ENCODE data around the gene FHOD3.

The FHOD3 gene

GRCh38 chr18:36387310-36387709 lies 89.8 kb downstream of the FHOD3 start:
- DNase-seq = no peak

GRCh38 chr18:36388310-36388709 lies 90.8 kb downstream of the FHOD3 start:
- DNase-seq = no peak

- DNase-seq = no peak
These were observed 91.5 kb downstream of the FHOD3 start for GRCh38 chr18:36389027-36389426.

- DNase-seq = no peak
These were observed 92.5 kb downstream of the FHOD3 start for GRCh38 chr18:36389811-36390581.

GRCh38 chr18:36391426-36392145 lies 94.1 kb downstream of the FHOD3 start:
- DNase-seq = no peak

- no peak for DNase-seq
These were observed 94.9 kb downstream of the FHOD3 start for GRCh38 chr18:36392164-36392978.

- no peak for DNase-seq
These were observed 95.4 kb downstream of the FHOD3 start for GRCh38 chr18:36392979-36393287.

- no peak for DNase-seq
These were observed 97.0 kb downstream of the FHOD3 start for GRCh38 chr18:36394486-36394885.

- DNase-seq = no peak
These were observed 98.7 kb downstream of the FHOD3 start for GRCh38 chr18:36396190-36396589.

- DNase-seq = no peak
These were observed 99.5 kb downstream of the FHOD3 start for GRCh38 chr18:36397033-36397432.

- DNase-seq = no peak
These were observed 100.9 kb downstream of the FHOD3 start for GRCh38 chr18:36398419-36398818.

GRCh38 chr18:36399055-36399454 lies 101.5 kb downstream of the FHOD3 start:
- no peak for DNase-seq

- no peak for DNase-seq
These were observed 103.9 kb downstream of the FHOD3 start for GRCh38 chr18:36401462-36401861.

GRCh38 chr18:36402765-36403396 lies 105.4 kb downstream of the FHOD3 start:
- DNase-seq = no peak

GRCh38 chr18:36403896-36404820 lies 106.6 kb downstream of the FHOD3 start:
- DNase-seq = no peak

- DNase-seq = no peak
These were observed 108.1 kb downstream of the FHOD3 start for GRCh38 chr18:36405611-36406010.

- DNase-seq = no peak
These were observed 109.3 kb downstream of the FHOD3 start for GRCh38 chr18:36406805-36407204.

- DNase-seq = no peak
These were observed 111.1 kb downstream of the FHOD3 start for GRCh38 chr18:36408606-36409005.

GRCh38 chr18:36409779-36410178 lies 112.3 kb downstream of the FHOD3 start:
- no peak for DNase-seq

GRCh38 chr18:36410346-36410745 lies 112.8 kb downstream of the FHOD3 start:
- no peak for DNase-seq

GRCh38 chr18:36411745-36412168 lies 114.2 kb downstream of the FHOD3 start:
- DNase-seq = no peak

- no peak for DNase-seq
These were observed 115.3 kb downstream of the FHOD3 start for GRCh38 chr18:36412778-36413177.
